Panc1 (cell line): ENCODE measurements around the gene KRTAP10-10. TPM values are rescaled to one million over a fixed set of nuclear protein-coding genes. Genes with fewer than 3 reads are reported as not detected.

Experiments used
- ATAC-seq: fragments of 200-7000 bp; cut with Tn5 transposase; 2 replicates; pipeline ENCODE4 v1.9.1; 2020; ENCODE audit warnings: mild to moderate bottlenecking, moderate library complexity
- BruUV-seq: library from RNA; stranded (reverse); fragments of 400-500 nt; replicated peaks from 2 replicates; lab custom pipeline; 2021; lab: Mats Ljungman, UMichigan
- CTCF ChIA-PET: fragments of 300-600 bp; sonication (Branson Sonifier 250); formaldehyde crosslinking; loops from one replicate; lab custom pipeline; 2022; ENCODE audit warnings: antibody characterized with exemption; lab: Charles Lee
- POLR2A ChIA-PET: fragments of 300-600 bp; sonication (Branson Sonifier 250); formaldehyde crosslinking; loops from one replicate; lab custom pipeline; 2022; ENCODE audit warnings: antibody characterized with exemption; lab: Charles Lee
- DNase-seq: peaks from one replicate; pipeline ENCODE4 v3.0.0-alpha.2; 2010; ENCODE audit warnings: low read depth, low spot score
- H3K27ac ChIP-seq: 2 replicates; pipeline ENCODE4 v1.5.1; 2011; ENCODE audit warnings: mild to moderate bottlenecking, low read length, inconsistent platforms
- H3K27me3 ChIP-seq: fragments of 200-500 bp; sonication (Bioruptor generic); 2 replicates; pipeline ENCODE4 v1.6.0; 2014; ENCODE audit warnings: low read length, inconsistent platforms; ENCODE audit not compliant: control insufficient read depth, insufficient read depth
- H3K36me3 ChIP-seq: fragments of 200-500 bp; sonication (Bioruptor generic); 2 replicates; pipeline ENCODE4 v1.5.1; 2014; ENCODE audit warnings: inconsistent platforms, mild to moderate bottlenecking, low read length, moderate library complexity; ENCODE audit not compliant: control insufficient read depth, insufficient read depth
- H3K4me1 ChIP-seq: 2 replicates; pipeline ENCODE4 v1.5.1; 2011; ENCODE audit warnings: inconsistent platforms, mild to moderate bottlenecking, low read length, moderate library complexity; ENCODE audit not compliant: control insufficient read depth, insufficient read depth
- H3K4me3 ChIP-seq, 2 experiments: 2 replicates each; pipeline ENCODE4 v1.5.1; 2011 to 2012; ENCODE audit warnings: low read depth in 2 of 2, low read length in 2 of 2, mild to moderate bottlenecking in 2 of 2, inconsistent platforms in 1 of 2, moderate library complexity in 1 of 2
- H3K9me3 ChIP-seq: fragments of 200-500 bp; sonication (Bioruptor generic); 2 replicates; pipeline ENCODE4 v1.5.1; 2014; ENCODE audit warnings: low read depth, mild to moderate bottlenecking, inconsistent platforms, low read length, moderate library complexity; ENCODE audit not compliant: control insufficient read depth, insufficient read depth
- POLR2AphosphoS5 ChIP-seq: IDR thresholded peaks from 2 replicates; pipeline ENCODE4 v1.6.1; 2012; ENCODE audit warnings: mild to moderate bottlenecking, low read depth, low read length, moderate library complexity
- SIN3A ChIP-seq: IDR thresholded peaks from 2 replicates; pipeline ENCODE4 v1.6.1; 2012; ENCODE audit warnings: low read depth, mild to moderate bottlenecking, low read length, moderate library complexity, borderline replicate concordance; ENCODE audit not compliant: insufficient read depth
- TCF7L2 ChIP-seq: IDR thresholded peaks from 2 replicates; pipeline ENCODE4 v1.6.1; 2011; ENCODE audit warnings: mild to moderate bottlenecking, low read depth, low read length, inconsistent platforms
- in situ Hi-C: cut with HindIII; loops from 2 replicates; pipeline ENCODE4 v1.10.0; 2016; ENCODE audit warnings: low sequenced_read_pairs, low pct_unique_long_range_greater_than_20kb
- intact Hi-C: fragments of 100-400 bp; cut with micrococcal nuclease; formaldehyde crosslinking; loops from one replicate; pipeline ENCODE4 v1.10.0; 2022; ENCODE audit not compliant: unreplicated experiment
- total RNA-seq: library from RNA; stranded (reverse); gene quantifications from one replicate; pipeline ENCODE4 v1.2.1, GENCODE V29; 2021; ENCODE audit not compliant: unreplicated experiment
- TF ChIP-seq, protein P1 (sequence below), 2 experiments: IDR thresholded peaks; 2 replicates each; pipeline ENCODE4 v1.6.1; 2011 to 2012; ENCODE audit warnings: low read depth in 2 of 2, control low read depth in 1 of 2, low read length in 1 of 2, mild to moderate bottlenecking in 1 of 2, moderate library complexity in 1 of 2; ENCODE audit not compliant: insufficient read depth in 1 of 2
- TF ChIP-seq, protein P2 (sequence below): fragments of 450-650 bp; IDR thresholded peaks from 2 replicates; pipeline ENCODE4 v1.5.1; 2017; ENCODE audit warnings: mild to moderate bottlenecking

Gene KRTAP10-10
- total RNA-seq, 1 experiment from 2014 or later: not detected

DNA sequence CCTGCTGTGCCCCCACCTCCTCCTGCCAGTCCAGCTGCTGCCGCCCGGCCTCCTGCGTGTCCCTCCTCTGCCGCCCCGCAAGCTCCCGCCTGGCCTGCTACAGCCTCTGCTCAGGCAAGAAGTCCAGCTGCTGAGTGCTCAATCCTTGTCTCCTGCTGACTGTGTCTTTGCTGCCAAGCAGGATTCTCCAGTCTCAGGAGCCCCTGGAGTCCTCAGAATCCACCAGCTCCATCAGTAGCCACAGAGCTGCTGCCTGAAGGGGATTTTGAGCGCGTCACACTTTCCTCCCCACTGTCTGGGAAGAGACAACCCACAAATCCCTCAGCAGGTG is 10.0 kb downstream of the KRTAP10-10 start:
- BruUV-seq: no TSS peak
- H3K36me3 ChIP-seq: no peaks in the 10 kb centered on the region
- H3K27me3 ChIP-seq: no peaks in the 10 kb centered on the region
- ChIA-PET POLR2A (no interaction called here), CTCF (no interaction called here)
- no peak overlapping the region for H3K4me3 ChIP-seq
- H3K4me1 ChIP-seq: no peaks in the 10 kb centered on the region
- TF ChIP-seq TCF7L2: no peak
- in situ Hi-C loops (no loop called here), intact Hi-C loops (no loop called here)
- H3K27ac ChIP-seq: no peak overlapping the region
- no peak for ATAC-seq
- no peaks in the 10 kb centered on the region for H3K9me3 ChIP-seq
- no peak for DNase-seq

DNA sequence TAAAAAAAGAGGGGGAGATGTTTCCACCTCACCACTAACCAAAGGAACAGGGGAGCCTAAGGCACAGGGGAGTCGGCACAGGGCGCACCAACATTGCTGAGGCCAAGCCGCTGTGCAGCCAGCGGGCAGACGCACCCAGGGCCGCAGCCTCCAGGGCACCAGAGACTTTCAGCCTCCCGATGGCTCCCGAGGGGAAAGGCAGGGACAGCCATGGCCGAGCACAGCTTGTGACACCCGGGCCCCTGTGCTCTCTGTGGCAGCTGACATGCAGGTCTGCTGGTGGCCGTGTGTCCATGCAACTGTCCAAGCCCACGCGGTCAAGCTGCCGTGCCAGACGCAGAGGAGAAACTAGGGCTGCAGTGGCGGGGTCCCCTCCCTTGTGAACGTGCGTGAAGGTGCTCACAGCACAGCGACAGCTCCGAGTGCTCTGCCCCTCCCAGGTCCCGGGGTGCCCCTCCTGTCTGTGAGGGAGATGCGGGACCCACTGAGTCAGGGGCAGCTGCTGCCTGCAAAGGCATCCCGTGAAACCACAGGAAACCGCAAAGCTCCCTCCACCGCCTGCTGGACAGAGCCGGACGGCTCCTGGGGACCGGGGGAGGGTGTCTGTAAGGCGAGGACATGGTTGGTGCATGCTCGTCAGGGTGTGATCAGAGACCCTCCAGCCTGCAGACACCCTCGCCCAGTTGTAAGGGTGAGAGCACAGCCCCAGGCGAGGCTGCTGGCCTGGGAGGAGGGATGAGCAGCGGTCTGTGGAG is 11.6 kb downstream of the KRTAP10-10 start:
- CTCF ChIA-PET: no interaction called here
- POLR2A ChIA-PET: no interaction called here
- TF ChIP-seq, protein P1, sequence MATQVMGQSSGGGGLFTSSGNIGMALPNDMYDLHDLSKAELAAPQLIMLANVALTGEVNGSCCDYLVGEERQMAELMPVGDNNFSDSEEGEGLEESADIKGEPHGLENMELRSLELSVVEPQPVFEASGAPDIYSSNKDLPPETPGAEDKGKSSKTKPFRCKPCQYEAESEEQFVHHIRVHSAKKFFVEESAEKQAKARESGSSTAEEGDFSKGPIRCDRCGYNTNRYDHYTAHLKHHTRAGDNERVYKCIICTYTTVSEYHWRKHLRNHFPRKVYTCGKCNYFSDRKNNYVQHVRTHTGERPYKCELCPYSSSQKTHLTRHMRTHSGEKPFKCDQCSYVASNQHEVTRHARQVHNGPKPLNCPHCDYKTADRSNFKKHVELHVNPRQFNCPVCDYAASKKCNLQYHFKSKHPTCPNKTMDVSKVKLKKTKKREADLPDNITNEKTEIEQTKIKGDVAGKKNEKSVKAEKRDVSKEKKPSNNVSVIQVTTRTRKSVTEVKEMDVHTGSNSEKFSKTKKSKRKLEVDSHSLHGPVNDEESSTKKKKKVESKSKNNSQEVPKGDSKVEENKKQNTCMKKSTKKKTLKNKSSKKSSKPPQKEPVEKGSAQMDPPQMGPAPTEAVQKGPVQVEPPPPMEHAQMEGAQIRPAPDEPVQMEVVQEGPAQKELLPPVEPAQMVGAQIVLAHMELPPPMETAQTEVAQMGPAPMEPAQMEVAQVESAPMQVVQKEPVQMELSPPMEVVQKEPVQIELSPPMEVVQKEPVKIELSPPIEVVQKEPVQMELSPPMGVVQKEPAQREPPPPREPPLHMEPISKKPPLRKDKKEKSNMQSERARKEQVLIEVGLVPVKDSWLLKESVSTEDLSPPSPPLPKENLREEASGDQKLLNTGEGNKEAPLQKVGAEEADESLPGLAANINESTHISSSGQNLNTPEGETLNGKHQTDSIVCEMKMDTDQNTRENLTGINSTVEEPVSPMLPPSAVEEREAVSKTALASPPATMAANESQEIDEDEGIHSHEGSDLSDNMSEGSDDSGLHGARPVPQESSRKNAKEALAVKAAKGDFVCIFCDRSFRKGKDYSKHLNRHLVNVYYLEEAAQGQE (IDR thresholded peaks at IDR 0.05; ENCODE audit: insufficient read depth in 1 of 2, low read depth in 2 of 2, low read length in 1 of 2): no peak
- no peak for TF ChIP-seq SIN3A
- TF ChIP-seq, protein P2, sequence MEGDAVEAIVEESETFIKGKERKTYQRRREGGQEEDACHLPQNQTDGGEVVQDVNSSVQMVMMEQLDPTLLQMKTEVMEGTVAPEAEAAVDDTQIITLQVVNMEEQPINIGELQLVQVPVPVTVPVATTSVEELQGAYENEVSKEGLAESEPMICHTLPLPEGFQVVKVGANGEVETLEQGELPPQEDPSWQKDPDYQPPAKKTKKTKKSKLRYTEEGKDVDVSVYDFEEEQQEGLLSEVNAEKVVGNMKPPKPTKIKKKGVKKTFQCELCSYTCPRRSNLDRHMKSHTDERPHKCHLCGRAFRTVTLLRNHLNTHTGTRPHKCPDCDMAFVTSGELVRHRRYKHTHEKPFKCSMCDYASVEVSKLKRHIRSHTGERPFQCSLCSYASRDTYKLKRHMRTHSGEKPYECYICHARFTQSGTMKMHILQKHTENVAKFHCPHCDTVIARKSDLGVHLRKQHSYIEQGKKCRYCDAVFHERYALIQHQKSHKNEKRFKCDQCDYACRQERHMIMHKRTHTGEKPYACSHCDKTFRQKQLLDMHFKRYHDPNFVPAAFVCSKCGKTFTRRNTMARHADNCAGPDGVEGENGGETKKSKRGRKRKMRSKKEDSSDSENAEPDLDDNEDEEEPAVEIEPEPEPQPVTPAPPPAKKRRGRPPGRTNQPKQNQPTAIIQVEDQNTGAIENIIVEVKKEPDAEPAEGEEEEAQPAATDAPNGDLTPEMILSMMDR: no peak
- no peak for TF ChIP-seq TCF7L2
- TF ChIP-seq POLR2AphosphoS5: no peak
- intact Hi-C loops (no loop called here), in situ Hi-C loops (no loop called here)
- BruUV-seq: no TSS peak
- H3K4me3 ChIP-seq: no peak overlapping the region
- no peak overlapping the region for H3K27ac ChIP-seq
- no peaks in the 10 kb centered on the region for H3K27me3 ChIP-seq
- no peaks in the 10 kb centered on the region for H3K4me1 ChIP-seq
- no peak for ATAC-seq
- no peaks in the 10 kb centered on the region for H3K9me3 ChIP-seq
- DNase-seq: no peak
- H3K36me3 ChIP-seq: no peaks in the 10 kb centered on the region

DNA sequence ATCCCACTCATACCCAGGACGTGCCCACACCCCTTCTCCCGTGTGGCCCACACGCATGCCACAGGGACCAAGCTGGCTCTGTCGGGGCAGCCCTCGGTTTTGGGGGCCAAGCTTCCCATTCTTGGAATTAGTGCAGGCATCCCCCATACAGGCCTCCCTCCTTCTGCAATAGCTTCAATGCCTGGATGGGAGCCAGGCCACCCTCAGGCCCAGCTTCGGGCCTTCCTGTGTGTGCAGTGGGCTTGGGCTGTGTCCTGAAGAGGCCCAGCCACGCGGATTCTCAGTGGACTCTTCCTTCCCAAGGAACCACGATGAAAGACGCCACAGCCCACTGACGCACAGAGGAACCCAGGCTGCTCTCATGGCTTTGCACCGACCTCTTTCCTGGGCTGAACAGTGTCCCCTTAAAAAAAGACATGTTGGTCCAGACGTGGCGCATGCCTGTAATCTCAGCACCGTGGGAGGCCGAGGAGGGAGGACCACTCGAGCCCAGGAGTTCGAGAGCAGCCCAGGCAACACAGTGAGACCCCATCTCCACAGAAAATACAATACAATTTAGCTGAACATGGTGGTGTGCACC is 12.5 kb downstream of the KRTAP10-10 start:
- intact Hi-C loops (no loop called here), in situ Hi-C loops (no loop called here)
- no peak overlapping the region for H3K4me3 ChIP-seq
- ATAC-seq (no peak), DNase-seq (no peak)
- POLR2A ChIA-PET: no interaction called here
- CTCF ChIA-PET: no interaction called here
- H3K9me3 ChIP-seq: no peaks in the 10 kb centered on the region
- BruUV-seq: no TSS peak
- no peaks in the 10 kb centered on the region for H3K27me3 ChIP-seq
- H3K36me3 ChIP-seq: no peaks in the 10 kb centered on the region
- H3K27ac ChIP-seq: no peak overlapping the region
- H3K4me1 ChIP-seq: no peaks in the 10 kb centered on the region
- no peak for TF ChIP-seq SIN3A
- TF ChIP-seq, protein P1 (IDR thresholded peaks at IDR 0.05; ENCODE audit: insufficient read depth in 1 of 2, low read depth in 2 of 2, low read length in 1 of 2): no peak
- TF ChIP-seq, protein P2: no peak
- TF ChIP-seq TCF7L2: no peak
- no peak for TF ChIP-seq POLR2AphosphoS5
